Measurements from ENCODE around the gene TCF12. TPM values are rescaled to one million over a fixed set of nuclear protein-coding genes. Genes with fewer than 3 reads are reported as not detected.

The TCF12 gene
- total RNA-seq, 1 donor from 2014 or later: 144 TPM

DNA sequence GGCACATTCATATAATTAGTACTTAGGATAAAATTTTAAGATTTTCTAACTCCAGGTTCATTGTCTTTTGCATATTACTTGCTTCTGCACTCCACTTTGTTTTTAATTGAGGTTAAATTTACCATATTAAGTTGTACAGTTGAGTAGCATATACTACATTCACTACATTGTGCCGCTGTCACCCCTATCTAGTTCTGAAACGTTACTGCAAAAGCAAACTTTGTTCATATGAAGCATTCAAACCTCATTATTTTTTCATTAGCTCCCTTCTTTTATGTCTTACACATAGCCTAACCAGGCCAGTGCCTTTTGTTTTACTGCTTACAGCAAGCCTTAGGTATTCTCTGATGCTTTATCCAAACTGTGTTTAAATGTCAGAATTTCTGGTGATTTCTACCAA, 274.7 kb downstream of the TCF12 start:
- no peaks in the 10 kb centered on the region for H3K9me3 ChIP-seq
- H3K27me3 ChIP-seq: no peaks in the 10 kb centered on the region
- peaks cover 0 to 7% of the 10 kb centered on the region in 2 donors for H3K36me3 ChIP-seq
- DNase-seq (ENCODE audit: low spot score in 2 of 2): no peak
- intact Hi-C loops (cut with DNase I): no loop called here
- H3K4me3 ChIP-seq: no peak overlapping the region
- TF ChIP-seq, protein P1, sequence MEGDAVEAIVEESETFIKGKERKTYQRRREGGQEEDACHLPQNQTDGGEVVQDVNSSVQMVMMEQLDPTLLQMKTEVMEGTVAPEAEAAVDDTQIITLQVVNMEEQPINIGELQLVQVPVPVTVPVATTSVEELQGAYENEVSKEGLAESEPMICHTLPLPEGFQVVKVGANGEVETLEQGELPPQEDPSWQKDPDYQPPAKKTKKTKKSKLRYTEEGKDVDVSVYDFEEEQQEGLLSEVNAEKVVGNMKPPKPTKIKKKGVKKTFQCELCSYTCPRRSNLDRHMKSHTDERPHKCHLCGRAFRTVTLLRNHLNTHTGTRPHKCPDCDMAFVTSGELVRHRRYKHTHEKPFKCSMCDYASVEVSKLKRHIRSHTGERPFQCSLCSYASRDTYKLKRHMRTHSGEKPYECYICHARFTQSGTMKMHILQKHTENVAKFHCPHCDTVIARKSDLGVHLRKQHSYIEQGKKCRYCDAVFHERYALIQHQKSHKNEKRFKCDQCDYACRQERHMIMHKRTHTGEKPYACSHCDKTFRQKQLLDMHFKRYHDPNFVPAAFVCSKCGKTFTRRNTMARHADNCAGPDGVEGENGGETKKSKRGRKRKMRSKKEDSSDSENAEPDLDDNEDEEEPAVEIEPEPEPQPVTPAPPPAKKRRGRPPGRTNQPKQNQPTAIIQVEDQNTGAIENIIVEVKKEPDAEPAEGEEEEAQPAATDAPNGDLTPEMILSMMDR (IDR thresholded peaks at IDR 0.05): no peak
- H3K27ac ChIP-seq: no peak overlapping the region
- no peaks in the 10 kb centered on the region for H3K4me1 ChIP-seq

DNA sequence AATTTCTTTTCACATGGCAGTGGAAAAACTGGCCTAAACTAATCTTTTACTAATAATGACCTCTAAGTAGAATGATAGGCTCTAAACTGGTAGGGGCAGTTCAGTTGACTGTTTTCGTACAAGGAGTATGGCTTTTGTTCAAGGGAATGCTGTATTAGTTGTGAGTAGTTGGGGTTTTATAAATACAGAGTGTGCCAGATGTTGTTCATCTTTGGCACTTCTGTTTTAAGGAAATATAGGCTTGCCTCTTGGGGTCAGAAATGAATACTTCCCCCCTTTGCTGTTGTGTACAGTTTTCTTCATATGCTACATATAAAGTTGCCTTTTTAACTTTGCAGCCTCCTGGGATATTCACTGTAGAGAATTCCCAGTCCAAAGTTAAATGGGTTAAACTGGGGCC, 276.9 kb downstream of the TCF12 start:
- TF ChIP-seq, protein P1 (IDR thresholded peaks at IDR 0.05): no peak
- Histone ChIP-seq H3K27me3 (no peaks in the 10 kb centered on the region), H3K9me3 (no peaks in the 10 kb centered on the region), H3K36me3 (peaks cover 0 to 7% of the 10 kb centered on the region in 2 donors), H3K4me3 (no peak overlapping the region), H3K27ac (no peak overlapping the region), H3K4me1 (no peaks in the 10 kb centered on the region)
- no peak for DNase-seq (ENCODE audit: low spot score in 2 of 2)
- intact Hi-C loops (cut with DNase I): no loop called here

DNA sequence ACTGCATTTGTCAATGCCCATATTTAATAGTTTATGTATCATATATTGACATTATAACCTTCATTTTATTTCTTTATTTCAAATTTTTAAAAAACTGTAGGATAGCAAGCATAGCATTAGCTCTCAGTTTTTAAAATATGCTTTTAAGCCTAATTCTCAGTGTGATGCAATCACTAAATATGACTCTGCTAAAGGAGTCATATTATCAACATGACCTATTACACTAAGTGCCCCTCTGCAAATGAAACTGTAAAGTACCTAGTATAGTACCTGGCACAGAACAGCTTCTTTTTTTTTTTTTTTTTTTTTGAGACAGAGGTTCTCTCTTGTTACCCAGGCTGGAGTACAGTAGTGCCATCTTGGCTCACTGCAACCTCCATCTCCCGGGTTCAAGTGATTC, 278.4 kb downstream of the TCF12 start:
- Histone ChIP-seq H3K27ac (no peak overlapping the region), H3K9me3 (no peaks in the 10 kb centered on the region), H3K36me3 (peaks cover 0 to 7% of the 10 kb centered on the region in 2 donors), H3K4me1 (no peaks in the 10 kb centered on the region), H3K4me3 (no peak overlapping the region), H3K27me3 (no peaks in the 10 kb centered on the region)
- intact Hi-C loops (cut with DNase I): no loop called here
- TF ChIP-seq, protein P1 (IDR thresholded peaks at IDR 0.05): no peak
- no peak for DNase-seq (ENCODE audit: low spot score in 2 of 2)

DNA sequence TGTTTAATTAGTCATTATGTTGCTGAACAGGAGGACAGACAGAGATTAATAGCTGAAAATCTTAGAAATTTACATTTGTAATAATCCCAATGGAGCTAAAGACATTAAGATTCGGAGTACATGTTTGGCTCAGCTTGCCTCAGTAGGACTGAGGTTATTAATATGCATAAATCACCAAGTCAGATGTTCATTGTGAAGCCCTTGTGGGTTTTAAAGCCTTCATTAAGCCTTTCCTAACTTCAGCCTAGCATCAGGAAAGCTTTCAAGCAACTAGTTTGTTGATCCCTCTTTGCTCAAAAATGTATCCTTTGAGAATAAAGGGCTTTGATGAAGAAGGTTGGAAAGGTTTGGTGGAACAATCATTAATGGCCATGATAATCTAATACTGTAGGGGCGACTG, 279.7 kb downstream of the TCF12 start:
- Histone ChIP-seq H3K4me1 (no peaks in the 10 kb centered on the region), H3K36me3 (no peaks in the 10 kb centered on the region), H3K27ac (no peak overlapping the region), H3K9me3 (no peaks in the 10 kb centered on the region), H3K27me3 (no peaks in the 10 kb centered on the region), H3K4me3 (no peak overlapping the region)
- TF ChIP-seq, protein P1 (IDR thresholded peaks at IDR 0.05): no peak
- intact Hi-C loops (cut with DNase I): no loop called here
- no peak for DNase-seq (ENCODE audit: low spot score in 2 of 2)

DNA sequence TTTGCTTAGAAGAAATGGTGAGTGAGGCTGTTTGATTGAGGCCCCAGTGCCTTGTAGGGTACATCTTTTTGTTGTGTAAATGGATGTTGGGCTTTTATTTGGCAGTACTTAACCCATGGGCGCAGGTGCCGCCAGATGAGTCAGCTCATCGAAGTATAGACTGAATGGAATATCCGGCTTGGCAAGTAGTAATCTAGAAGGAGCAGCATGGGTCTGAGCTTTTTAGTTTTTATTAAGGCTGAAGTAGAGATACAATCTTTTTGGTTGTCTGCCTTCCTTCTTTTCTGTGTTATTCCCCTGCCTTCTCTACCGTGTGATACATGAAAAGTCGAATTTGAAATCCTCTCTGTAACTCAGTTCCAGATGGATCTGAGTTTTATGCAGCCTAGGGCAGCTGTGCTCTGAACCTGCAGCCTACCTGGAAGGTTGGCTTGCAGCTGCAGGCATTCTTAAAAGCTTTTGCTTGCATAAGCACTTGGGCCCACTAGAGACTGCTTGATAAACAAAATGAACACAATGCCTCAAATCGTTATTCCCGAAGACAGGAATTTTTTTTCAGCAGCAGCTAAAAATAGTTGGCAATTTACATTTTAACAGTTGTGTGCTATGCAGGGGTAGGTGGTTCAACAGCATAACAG, 280.3 kb downstream of the TCF12 start:
- H3K36me3 ChIP-seq: no peaks in the 10 kb centered on the region
- no peaks in the 10 kb centered on the region for H3K9me3 ChIP-seq
- DNase-seq (ENCODE audit: low spot score in 2 of 2): no peak
- no peaks in the 10 kb centered on the region for H3K4me1 ChIP-seq
- TF ChIP-seq, protein P1 (IDR thresholded peaks at IDR 0.05): no peak
- no peaks in the 10 kb centered on the region for H3K27me3 ChIP-seq
- H3K27ac ChIP-seq: no peak overlapping the region
- H3K4me3 ChIP-seq: no peak overlapping the region
- intact Hi-C loops (cut with DNase I): no loop called here

DNA sequence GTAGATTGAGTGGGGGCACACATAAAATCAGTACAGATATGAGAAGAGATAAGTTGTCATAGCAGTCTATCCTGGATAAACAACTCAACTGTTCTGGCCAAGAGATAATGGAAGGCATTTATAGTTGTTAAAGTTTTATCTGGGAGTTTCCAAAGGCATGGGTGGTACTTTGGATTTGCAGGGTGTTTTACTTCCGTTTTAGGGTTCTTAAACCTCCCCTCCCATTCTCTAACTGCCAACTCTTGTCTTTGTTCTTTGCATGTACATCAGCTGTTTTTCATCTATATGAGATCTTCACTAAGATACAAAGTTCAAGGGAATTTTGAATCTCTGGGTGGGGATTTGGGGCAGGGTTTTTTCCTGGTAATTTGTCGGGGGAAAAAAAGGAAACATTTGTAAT, 283.1 kb downstream of the TCF12 start:
- H3K36me3 ChIP-seq: no peaks in the 10 kb centered on the region
- no peaks in the 10 kb centered on the region for H3K4me1 ChIP-seq
- H3K27me3 ChIP-seq: no peaks in the 10 kb centered on the region
- H3K9me3 ChIP-seq: no peaks in the 10 kb centered on the region
- intact Hi-C loops (cut with DNase I): no loop called here
- DNase-seq (ENCODE audit: low spot score in 2 of 2): no peak
- H3K27ac ChIP-seq: no peak overlapping the region
- TF ChIP-seq, protein P1 (IDR thresholded peaks at IDR 0.05): no peak
- H3K4me3 ChIP-seq: no peak overlapping the region
